NCI-H146 (cell line): ENCODE results near the gene MRPL36.

ENCODE experiments used
- DNase-seq: peaks from one replicate; lab custom pipeline; 2025; lab: John Stamatoyannopoulos, UW

The MRPL36 gene

GRCh38 chr5:1781726-1782384 is 17.8 kb downstream of the MRPL36 start:
- no peak for DNase-seq

GRCh38 chr5:1781107-1781506 is 18.5 kb downstream of the MRPL36 start:
- DNase-seq = no peak

- DNase-seq = no peak
Measured at GRCh38 chr5:1780614-1780930, 19.1 kb downstream of the MRPL36 start.

- DNase-seq = no peak
Measured at GRCh38 chr5:1779782-1780613, 19.6 kb downstream of the MRPL36 start.

GRCh38 chr5:1779021-1779680 is 20.5 kb downstream of the MRPL36 start:
- no peak for DNase-seq

- no peak for DNase-seq
Measured at GRCh38 chr5:1778138-1779020, 21.3 kb downstream of the MRPL36 start.

GRCh38 chr5:1777281-1778137 is 22.1 kb downstream of the MRPL36 start:
- no peak for DNase-seq

- no peak for DNase-seq
Measured at GRCh38 chr5:1776831-1777230, 22.8 kb downstream of the MRPL36 start.

GRCh38 chr5:1772634-1773033 is 27.0 kb downstream of the MRPL36 start:
- peak; percentile 28 for DNase-seq

GRCh38 chr5:1771149-1772065 is 28.2 kb downstream of the MRPL36 start:
- DNase-seq = peak; percentile 40

GRCh38 chr5:1770443-1770802 is 29.2 kb downstream of the MRPL36 start:
- no peak for DNase-seq

GRCh38 chr5:1769752-1770442 is 29.7 kb downstream of the MRPL36 start:
- no peak for DNase-seq

- DNase-seq = no peak
Measured at GRCh38 chr5:1769017-1769640, 30.5 kb downstream of the MRPL36 start.

GRCh38 chr5:1768283-1769000 is 31.2 kb downstream of the MRPL36 start:
- no peak for DNase-seq

- DNase-seq = no peak
Measured at GRCh38 chr5:1767524-1768282, 31.9 kb downstream of the MRPL36 start.

- no peak for DNase-seq
Measured at GRCh38 chr5:1765880-1766235, 33.8 kb downstream of the MRPL36 start.

- DNase-seq = no peak
Measured at GRCh38 chr5:1765141-1765879, 34.3 kb downstream of the MRPL36 start.
